Measurements from ENCODE around the gene STK11IP.

Gene STK11IP

DNA sequence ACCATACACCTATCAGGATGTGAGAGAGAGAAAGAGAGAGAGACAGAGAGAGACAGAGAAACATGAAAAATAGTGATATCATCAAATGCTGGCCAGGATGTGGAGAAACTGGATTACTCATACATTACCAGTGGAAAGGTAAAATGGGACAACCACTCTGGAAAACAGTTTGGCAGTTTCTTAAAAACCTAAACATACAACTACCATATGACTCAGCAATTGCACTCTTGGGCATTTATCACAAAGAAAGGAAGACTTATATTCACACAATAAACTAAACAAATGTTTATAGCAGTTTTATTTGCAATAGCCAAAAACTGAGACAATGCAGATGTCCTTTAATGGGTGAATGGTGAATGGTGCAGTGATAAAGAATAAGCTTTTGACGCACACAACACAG is 58.9 kb downstream of the STK11IP start:
- peak; percentile 6 for DNase-seq

DNA sequence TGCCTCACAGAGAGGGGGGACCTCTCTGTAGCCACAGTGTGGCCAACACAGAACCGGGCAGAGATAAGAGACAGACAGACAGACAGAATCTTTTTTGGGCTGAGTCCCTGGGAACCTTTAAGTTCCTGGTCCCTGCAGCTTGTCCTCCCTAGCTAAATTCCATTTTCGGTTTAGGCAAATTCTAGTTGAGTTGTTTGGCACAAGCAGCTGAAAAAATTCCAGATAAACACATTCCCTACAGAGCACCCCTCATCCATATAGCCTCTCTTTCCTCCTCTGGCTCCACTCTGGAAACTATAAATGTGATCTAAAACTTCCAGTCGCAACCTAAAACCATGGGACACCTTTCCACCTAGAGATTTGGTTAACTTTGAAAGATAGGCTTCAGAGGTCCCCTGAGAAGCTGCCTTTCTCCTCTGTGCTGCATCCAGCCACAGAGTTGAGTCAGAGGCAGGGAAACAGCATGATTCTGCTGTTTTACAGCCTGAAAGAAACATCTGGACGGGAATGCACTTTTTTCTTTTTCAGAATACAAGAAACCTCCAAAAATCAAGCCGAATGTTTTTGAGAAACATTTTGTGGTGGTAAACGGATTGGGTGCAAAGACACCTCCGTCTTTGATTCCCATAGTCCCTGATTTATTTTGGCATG is 60.7 kb downstream of the STK11IP start:
- no peak for DNase-seq

DNA sequence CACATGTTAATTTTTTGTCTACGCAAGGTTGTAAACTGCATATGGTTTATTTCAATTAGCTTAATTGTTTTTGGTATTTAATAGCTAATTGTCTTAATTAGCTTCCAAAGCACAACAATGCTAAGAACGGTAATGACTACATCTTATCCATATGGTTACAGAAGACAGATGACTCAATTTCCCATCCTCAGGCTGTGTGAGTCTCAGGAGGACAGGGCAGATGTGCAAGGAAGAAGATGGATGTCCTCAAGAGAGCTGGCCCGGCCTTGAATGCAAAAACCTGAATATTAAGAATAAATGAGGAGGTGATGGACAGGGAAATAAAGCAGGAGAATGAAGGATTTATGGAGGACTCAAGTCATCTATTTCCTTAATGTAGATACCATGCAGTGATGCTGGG is 61.2 kb downstream of the STK11IP start:
- no peak for DNase-seq

DNA sequence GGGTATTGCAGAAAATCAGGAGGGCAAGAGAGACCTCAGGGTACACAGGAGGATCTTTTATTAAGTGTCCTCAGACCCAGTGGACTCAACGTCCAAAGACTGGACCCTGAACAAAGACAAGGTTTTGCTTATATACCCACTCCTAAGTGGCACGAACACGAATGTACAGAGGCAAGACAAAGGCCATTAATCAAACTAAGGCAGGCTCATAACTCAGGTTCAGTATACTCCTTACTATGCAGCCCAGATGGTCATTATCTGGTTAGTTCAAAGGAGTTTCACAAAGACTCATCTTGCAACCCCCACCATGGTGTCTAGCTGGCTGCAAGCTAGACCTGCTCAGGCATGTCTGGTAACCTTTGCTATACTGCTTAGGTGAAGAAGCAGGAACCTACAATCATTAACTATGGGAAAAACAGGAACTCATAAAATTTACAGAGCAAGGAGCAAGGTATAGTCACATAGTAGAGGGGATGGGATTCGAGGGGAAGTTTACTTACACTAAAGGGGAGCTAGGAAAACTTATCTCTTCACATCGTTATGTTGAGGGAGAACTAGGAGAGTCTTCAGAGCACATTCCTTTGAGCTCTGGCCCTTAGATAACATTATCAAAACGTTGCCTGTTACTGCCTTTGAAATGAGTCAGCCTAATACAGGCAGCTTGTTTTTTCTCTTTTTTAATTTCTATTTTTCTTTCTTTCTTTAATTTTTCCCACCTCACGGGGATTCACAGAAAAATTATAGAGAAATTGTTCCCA is 63.7 kb downstream of the STK11IP start:
- DNase-seq: no peak

DNA sequence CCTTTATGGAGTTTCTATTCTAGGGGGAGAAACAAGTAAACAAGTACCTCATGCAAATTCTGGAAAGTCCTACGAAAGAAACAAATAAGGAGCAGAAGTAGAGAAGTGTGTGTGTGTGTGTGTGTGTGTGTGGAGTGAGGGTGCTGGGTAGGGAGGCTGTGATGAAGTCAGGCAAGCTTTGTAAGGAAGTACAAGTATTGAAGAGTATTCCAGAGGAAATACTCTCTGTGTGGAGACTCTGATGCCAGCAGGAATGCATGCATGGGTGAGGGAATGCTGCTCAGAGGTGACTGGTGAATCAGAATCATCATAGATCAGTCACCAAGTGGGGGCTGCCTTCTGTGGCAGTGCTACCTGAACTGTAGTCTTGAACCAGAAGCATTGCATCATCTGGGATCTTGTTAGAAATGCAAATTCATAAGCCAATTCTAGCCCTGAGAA is 64.3 kb downstream of the STK11IP start:
- no peak for DNase-seq

DNA sequence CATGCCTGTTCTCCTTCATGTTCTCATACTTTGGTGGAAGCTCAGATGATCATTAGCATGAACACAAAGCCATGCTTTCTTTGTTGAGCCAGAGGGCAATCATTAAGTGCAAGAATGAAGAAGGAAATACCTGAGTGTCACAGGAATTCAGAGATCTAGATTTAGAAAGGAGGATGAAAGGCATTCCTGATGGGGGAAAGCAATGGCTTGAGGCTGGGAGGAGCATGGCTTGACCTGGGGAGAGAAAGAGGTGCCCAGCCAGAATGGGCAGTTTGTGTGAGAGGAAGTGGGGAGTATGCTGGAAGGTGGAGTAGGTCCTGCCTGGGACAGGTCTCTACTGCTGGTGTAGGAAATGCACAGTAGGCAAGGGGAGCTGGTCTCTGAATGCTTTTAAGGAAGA is 64.9 kb downstream of the STK11IP start:
- no peak for DNase-seq

DNA sequence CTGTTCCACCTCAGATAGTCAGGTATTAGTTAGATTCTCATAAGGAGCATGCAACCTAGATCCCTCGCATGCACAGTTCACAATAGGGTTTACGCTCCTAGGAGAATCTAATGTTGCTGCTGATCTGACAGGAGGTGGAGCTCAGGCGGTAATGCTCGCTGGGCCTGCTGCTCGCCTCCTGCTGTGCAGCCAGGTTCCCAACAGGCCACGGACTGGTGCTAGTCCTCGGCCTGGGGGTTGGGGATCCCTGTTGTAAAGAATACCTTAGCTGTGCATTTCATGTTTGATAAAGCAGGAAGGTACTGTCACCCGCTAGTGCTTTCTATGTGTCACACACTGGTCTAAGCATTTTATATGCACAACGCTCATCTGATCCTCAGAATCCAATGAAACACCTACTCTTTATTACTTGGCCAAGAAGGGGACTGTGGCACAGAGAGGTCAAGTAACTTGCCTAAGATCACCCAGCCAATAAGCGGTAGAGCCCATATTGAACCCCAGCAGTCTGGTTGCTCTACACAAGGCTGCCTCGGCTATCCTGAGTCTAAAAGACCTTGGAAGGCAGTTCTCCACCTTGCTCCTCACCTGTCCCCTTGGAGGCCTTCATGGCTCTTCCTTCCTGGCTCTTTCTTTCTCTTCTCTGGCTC is 65.6 kb downstream of the STK11IP start:
- DNase-seq: no peak

DNA sequence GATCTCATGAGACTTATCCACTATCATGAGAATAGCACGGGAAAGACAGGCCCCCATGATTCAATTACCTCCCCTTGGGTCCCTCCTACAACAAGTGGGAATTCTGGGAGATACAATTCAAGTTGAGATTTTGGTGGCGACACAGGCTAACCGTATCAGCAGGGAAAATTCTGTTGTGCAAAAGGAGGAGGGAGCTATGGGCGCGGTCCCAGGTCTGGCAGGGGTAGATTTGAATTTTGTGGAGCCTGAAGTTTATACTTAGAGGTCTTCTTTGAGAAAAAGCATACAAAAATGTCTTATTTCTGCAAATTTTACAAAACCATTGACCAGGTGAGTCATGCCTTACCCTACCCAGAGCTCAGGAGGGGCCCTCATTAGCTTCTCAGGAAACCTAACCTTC is 66.4 kb downstream of the STK11IP start:
- no peak for DNase-seq

DNA sequence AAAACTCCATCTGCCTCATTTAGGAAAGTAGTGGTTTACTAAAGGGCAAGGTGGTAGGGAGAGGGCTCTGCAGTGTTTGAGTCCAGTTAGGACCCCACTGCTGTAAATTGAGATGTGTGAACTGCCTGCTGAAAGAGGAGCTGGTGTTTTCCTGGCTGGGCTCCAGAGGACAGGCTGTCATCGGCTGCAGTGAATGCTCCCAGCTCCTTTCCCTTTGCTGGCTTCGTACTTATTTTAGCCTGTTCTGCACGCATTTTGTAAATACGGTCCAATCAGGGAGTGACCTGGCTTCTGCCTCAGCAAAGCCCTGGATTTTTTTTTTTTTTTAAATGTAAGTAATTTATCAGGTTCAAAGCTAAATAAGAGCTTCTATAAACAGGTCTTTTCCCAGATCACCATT is 67.3 kb downstream of the STK11IP start:
- no peak for DNase-seq

DNA sequence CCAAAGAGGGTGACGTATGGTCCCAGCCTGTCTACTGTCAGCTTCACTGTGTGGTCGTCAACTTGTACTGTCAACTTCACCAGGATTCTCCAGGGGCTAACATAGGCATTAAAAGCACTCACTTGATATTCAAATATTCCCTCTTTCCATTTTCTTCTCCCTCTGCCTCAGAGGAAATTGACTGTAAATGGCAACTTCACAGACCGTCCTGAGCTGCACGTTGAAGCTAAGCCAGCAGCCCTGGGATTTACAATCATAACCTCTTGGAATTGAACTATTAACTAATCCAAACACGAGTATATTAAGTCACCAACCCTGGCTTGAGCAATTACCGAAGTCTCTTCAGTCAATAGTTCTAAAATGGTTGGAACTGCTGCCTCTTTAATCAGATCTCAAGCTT is 68.3 kb downstream of the STK11IP start:
- no peak for DNase-seq
